ENCODE data around the gene SRC. TPM values are rescaled to one million over a fixed set of nuclear protein-coding genes. Genes with fewer than 3 reads are reported as not detected.
A peak's percentile ranks its signal among the peaks of the same experiment; 100 is the strongest.
"Not testable (repeated sequence)": the region's sequence is repeated elsewhere in the genome, so short reads cannot be mapped to it uniquely, and the experiment has no call there.

The SRC gene
- total RNA-seq, 1 donor from 2014 or later: 25.1 TPM

GRCh38 chr20:37337208-37337991 lies 8.5 kb upstream of the SRC start:
- no peak overlapping the region for H3K27ac Mint-ChIP-seq (ENCODE audit: unreplicated experiment)
- H3K4me3 Mint-ChIP-seq (ENCODE audit: unreplicated experiment): no peak overlapping the region
- DNase-seq (ENCODE audit: low spot score): peak; percentile 25
- H3K36me3 Mint-ChIP-seq (ENCODE audit: low read depth): no peaks in the 10 kb centered on the region
- H3K4me1 Mint-ChIP-seq (ENCODE audit: low read depth): peaks cover 13% of the 10 kb centered on the region
- H3K27me3 Mint-ChIP-seq (ENCODE audit: low read depth): no peaks in the 10 kb centered on the region
- TF ChIP-seq, protein P1, sequence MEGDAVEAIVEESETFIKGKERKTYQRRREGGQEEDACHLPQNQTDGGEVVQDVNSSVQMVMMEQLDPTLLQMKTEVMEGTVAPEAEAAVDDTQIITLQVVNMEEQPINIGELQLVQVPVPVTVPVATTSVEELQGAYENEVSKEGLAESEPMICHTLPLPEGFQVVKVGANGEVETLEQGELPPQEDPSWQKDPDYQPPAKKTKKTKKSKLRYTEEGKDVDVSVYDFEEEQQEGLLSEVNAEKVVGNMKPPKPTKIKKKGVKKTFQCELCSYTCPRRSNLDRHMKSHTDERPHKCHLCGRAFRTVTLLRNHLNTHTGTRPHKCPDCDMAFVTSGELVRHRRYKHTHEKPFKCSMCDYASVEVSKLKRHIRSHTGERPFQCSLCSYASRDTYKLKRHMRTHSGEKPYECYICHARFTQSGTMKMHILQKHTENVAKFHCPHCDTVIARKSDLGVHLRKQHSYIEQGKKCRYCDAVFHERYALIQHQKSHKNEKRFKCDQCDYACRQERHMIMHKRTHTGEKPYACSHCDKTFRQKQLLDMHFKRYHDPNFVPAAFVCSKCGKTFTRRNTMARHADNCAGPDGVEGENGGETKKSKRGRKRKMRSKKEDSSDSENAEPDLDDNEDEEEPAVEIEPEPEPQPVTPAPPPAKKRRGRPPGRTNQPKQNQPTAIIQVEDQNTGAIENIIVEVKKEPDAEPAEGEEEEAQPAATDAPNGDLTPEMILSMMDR (IDR thresholded peaks at IDR 0.05): no peak
- H3K9me3 Mint-ChIP-seq (ENCODE audit: low read depth): no peaks in the 10 kb centered on the region

DNA sequence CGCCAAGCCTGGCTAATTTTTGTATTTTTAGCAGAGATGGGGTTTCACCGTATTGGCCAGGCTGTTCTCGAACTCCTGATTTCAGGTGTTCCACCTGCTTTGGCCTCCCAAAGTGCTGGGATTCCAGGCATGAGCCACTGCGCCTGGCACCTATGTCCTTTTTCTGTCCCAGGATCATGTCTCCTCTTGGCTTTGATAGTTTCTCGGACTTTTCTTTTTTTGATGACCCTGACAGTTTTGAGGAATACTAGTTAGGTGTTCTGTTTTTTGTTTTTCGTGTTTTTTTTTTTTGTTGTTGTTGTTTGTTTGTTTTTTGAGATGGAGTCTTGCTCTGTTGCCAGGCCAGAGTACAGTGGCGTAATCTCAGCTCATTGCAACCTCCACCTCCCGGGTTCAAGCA lies 7.6 kb upstream of the SRC start:
- H3K27ac Mint-ChIP-seq (ENCODE audit: unreplicated experiment); H3K9me3 Mint-ChIP-seq (ENCODE audit: low read depth); H3K36me3 Mint-ChIP-seq (ENCODE audit: low read depth); H3K27me3 Mint-ChIP-seq (ENCODE audit: low read depth); H3K4me3 Mint-ChIP-seq (ENCODE audit: unreplicated experiment): not testable (repeated sequence)
- DNase-seq (ENCODE audit: low spot score): peak; percentile 25
- H3K4me1 Mint-ChIP-seq (ENCODE audit: low read depth): peaks cover 13% of the 10 kb centered on the region

GRCh38 chr20:37339208-37339607 lies 6.7 kb upstream of the SRC start:
- H3K36me3 Mint-ChIP-seq (ENCODE audit: low read depth): no peaks in the 10 kb centered on the region
- DNase-seq (ENCODE audit: low spot score): no peak
- H3K4me3 Mint-ChIP-seq (ENCODE audit: unreplicated experiment): no peak overlapping the region
- H3K9me3 Mint-ChIP-seq (ENCODE audit: low read depth): no peaks in the 10 kb centered on the region
- H3K4me1 Mint-ChIP-seq (ENCODE audit: low read depth): peaks cover 13% of the 10 kb centered on the region
- no peaks in the 10 kb centered on the region for H3K27me3 Mint-ChIP-seq (ENCODE audit: low read depth)
- no peak overlapping the region for H3K27ac Mint-ChIP-seq (ENCODE audit: unreplicated experiment)
- TF ChIP-seq, protein P1 (IDR thresholded peaks at IDR 0.05): no peak

DNA sequence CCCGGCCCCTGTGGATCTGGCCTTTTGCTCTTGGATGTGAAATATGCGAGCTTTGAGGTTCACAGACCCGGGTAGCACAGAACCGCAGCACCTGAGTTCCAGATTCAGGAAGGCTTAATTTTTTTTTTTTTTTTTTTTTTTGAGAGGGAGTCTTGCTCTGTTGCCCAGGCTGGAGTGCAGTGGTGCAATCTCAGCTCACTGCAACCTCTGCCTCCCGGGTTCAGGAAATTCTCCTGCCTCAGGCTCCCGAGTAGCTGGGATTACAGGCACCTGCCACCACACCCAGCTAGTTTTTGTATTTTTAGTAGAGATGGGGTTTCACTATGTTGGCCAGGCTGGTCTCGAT lies 6.2 kb upstream of the SRC start:
- peak; percentile 27 for DNase-seq (ENCODE audit: low spot score)
- H3K4me1 Mint-ChIP-seq (ENCODE audit: low read depth): peaks cover 16% of the 10 kb centered on the region
- H3K9me3 Mint-ChIP-seq (ENCODE audit: low read depth); H3K4me3 Mint-ChIP-seq (ENCODE audit: unreplicated experiment); H3K36me3 Mint-ChIP-seq (ENCODE audit: low read depth); H3K27ac Mint-ChIP-seq (ENCODE audit: unreplicated experiment); H3K27me3 Mint-ChIP-seq (ENCODE audit: low read depth): not testable (repeated sequence)

DNA sequence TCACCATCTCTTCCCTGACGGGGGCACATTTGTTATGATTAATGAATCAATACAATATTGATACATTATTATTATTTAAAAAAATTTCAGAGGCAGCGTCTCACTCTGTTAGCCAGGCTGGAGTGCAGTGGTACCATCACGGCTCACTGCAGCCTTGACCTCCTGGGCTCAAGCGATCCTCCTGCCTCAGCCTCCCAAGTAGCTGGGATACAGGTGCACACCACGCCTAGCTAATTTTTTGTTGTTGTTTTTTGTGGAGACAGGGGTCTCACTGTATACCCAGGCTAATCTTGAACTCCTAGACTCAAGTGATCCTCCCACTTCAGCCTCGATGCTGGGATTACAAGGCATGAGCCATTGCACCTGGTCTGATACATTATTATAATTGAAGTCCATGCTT lies 4.9 kb upstream of the SRC start:
- peaks cover 17% of the 10 kb centered on the region for H3K4me1 Mint-ChIP-seq (ENCODE audit: low read depth)
- no peak overlapping the region for H3K27ac Mint-ChIP-seq (ENCODE audit: unreplicated experiment)
- TF ChIP-seq, protein P1 (IDR thresholded peaks at IDR 0.05): no peak
- H3K9me3 Mint-ChIP-seq (ENCODE audit: low read depth): no peaks in the 10 kb centered on the region
- no peaks in the 10 kb centered on the region for H3K36me3 Mint-ChIP-seq (ENCODE audit: low read depth)
- no peaks in the 10 kb centered on the region for H3K27me3 Mint-ChIP-seq (ENCODE audit: low read depth)
- no peak for DNase-seq (ENCODE audit: low spot score)
- H3K4me3 Mint-ChIP-seq (ENCODE audit: unreplicated experiment): no peak overlapping the region

GRCh38 chr20:37341632-37342031 lies 4.3 kb upstream of the SRC start:
- H3K36me3 Mint-ChIP-seq (ENCODE audit: low read depth): no peaks in the 10 kb centered on the region

More at GRCh38 chr20:37341632-37342031, 4.3 kb upstream of the SRC start:
- no peak overlapping the region for H3K27ac Mint-ChIP-seq (ENCODE audit: unreplicated experiment)
- no peak overlapping the region for H3K4me3 Mint-ChIP-seq (ENCODE audit: unreplicated experiment)
- TF ChIP-seq, protein P1 (IDR thresholded peaks at IDR 0.05): no peak
- H3K9me3 Mint-ChIP-seq (ENCODE audit: low read depth): no peaks in the 10 kb centered on the region
- no peaks in the 10 kb centered on the region for H3K27me3 Mint-ChIP-seq (ENCODE audit: low read depth)
- no peak for DNase-seq (ENCODE audit: low spot score)
- H3K4me1 Mint-ChIP-seq (ENCODE audit: low read depth): peaks cover 13% of the 10 kb centered on the region

Data from chondrocyte (in vitro differentiated cells).